Measurements from ENCODE around the gene AP3S2.

AP3S2 gene

DNA sequence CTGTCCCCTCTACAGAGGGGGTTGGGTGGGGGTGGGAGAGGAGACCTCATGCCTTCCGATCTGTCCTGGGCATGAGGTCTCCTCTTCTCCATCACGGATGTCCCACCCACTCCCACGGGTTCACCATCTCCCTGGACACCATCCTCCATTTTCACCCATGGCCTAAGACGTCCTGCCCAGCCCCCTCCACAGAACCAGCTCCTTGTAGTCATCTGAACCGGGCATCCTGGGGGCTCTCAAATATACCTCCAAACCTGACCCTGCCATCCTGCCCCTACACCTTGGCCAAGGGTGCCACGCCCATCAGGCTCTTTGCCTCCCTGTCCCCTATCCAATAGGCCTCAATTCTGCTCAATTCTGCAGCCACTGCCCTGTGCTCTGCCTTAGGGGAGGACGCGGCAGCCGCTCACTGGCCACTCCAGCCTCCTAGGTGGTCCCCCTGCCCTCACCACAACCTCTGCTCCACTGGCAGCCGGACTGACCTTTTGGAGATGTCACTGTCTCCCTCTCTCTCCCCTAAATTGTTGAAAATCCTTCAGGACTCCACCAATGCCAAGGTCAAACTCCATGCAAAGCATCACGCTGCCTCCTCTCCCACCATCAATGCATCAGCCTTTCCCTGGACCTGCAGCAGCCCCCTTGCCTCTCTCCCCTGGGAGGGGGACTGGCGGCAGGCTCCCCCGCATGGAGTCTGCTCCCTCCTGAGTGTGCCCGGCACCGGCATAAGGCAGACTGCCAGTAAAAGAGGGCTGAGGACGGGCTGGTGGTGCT is 69.8 kb downstream of the AP3S2 start:
- Mint-ChIP-seq H3K27me3 (peaks cover 4% of the 10 kb centered on the region), H3K4me3 (no peak overlapping the region), H3K27ac (no peak overlapping the region)

DNA sequence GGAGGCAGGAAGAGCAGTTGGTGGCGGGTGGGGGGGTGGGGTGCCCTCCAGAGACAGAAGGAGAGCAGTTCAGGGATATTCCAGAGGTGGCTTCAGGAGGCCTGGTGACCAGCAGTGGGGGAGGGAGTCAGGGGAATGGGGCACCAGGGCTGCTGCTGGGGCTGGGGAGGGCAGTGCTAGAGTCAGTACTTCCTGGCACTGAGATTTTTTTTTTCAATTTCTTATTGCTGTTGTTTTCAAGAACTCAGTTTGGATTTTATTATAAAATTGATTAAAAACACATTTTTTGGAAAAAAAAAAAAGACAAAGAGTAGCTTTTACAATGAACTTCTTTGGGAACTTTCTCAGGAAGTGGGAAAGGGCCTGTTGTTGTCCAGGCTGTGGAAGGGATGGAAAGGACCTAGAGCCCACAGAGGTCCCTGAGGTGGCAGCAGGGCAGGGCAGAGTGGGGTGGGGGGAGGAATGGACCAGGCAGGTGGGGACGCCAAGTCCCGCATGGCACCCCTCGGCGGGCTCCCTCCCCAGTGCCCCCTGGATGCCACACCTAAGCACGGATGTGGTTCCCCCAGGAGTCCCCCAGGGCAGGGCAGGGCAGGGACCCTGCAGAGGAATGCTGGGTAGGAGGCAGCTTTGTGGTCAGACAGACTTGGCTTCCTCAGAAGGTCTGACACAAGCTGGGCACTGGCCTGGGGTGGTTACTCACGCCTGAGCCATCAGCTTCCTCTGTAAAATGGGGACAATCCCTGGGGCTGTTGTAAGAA is 70.7 kb downstream of the AP3S2 start:
- H3K4me1 Mint-ChIP-seq (ENCODE audit: low read depth) = no peaks in the 10 kb centered on the region
- H3K4me3 Mint-ChIP-seq = no peak overlapping the region
- H3K27me3 Mint-ChIP-seq = peaks cover 5% of the 10 kb centered on the region
- no peaks in the 10 kb centered on the region for H3K9me3 Mint-ChIP-seq (ENCODE audit: low read depth)
- no peaks in the 10 kb centered on the region for H3K36me3 Mint-ChIP-seq
- no peak overlapping the region for H3K27ac Mint-ChIP-seq

More for the DNA sequence above, 69.8 kb downstream of the AP3S2 start:
- Mint-ChIP-seq H3K9me3 (ENCODE audit: low read depth) (no peaks in the 10 kb centered on the region), H3K4me1 (ENCODE audit: low read depth) (no peaks in the 10 kb centered on the region), H3K36me3 (no peaks in the 10 kb centered on the region)

DNA sequence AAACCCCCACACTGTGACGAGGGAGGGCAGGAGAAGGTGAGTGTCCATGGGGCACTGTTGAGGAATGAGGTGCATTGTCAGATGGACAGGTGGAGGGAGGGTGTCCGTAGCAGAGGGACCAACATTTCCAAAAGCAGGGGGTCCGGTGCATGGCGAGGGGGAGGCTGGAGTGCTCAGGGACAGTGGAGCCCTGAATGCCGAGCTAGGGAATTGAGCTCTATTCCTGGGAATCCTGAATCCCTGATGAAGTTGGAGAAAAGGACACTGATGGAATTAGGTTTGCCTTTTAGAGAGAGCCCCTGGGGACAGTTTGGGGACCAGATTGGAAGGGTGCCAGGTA is 71.2 kb downstream of the AP3S2 start:
- Mint-ChIP-seq H3K36me3 (no peaks in the 10 kb centered on the region), H3K27me3 (peaks cover 8% of the 10 kb centered on the region), H3K4me3 (no peak overlapping the region), H3K27ac (no peak overlapping the region), H3K9me3 (ENCODE audit: low read depth) (no peaks in the 10 kb centered on the region), H3K4me1 (ENCODE audit: low read depth) (no peaks in the 10 kb centered on the region)

DNA sequence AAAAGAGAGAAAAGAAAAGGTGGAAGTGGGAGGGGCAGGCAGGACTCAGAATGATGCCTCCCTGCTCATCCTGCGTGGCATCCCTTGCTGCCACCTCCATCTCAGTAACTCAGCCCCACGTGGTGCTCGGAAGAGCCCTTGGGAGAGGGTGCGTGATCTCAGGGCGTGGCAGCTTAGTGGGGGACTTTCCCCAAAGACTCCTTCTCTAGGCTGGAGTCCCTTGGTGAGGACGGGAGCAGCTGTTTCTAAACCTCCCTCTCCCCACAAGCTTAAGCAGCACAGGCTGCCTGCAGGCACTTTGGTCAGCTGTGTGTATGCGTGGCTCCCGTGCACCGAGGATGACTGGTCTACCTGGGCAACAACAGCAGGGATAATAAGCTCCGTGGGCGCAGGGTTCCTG is 71.8 kb downstream of the AP3S2 start:
- H3K36me3 Mint-ChIP-seq = no peaks in the 10 kb centered on the region
- no peaks in the 10 kb centered on the region for H3K9me3 Mint-ChIP-seq (ENCODE audit: low read depth)
- no peaks in the 10 kb centered on the region for H3K4me1 Mint-ChIP-seq (ENCODE audit: low read depth)
- H3K4me3 Mint-ChIP-seq = no peak overlapping the region
- H3K27me3 Mint-ChIP-seq = peaks cover 8% of the 10 kb centered on the region
- no peak overlapping the region for H3K27ac Mint-ChIP-seq

DNA sequence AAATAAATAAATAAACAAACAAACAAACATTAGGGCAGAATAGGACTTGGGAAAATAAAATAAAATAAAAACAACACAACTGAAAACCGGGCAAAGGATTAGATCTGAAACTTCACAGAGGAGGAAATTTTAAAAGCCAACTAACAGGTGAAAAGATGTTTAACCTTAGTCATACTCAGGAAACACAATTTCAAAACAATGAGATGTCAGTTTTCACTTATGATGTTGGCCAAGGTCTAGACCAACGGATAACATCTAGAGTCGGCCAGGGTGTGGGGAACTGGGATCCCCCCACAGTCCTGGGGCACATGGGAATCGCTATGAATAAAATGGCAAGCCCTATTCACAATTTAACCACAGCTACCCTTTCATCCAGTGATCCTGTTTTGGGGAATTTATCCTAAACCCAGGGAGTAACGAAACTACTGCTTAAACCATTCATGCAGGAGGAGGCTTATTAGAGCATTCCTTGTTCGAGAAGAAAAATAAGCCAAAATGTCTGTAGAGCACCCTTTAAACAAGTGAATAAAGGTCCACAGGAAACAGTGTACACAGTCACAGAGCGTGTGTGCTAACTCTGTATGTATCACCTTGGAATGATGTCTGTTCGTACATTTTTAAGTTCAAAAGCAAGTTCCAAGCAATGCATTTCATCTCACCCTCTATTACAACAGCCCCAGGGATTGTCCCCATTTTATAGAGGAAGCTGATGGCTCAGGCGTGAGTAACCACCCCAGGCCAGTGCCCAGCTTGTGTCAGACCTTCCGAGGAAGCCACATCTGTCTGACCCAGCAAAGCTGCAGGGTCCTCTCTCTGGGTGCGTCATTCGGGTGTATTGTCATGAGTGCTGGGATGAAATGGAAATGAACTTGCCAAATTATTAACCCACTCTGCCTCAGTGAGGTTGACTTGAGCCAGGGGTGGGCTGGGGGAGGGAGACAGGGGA is 72.9 kb downstream of the AP3S2 start:
- Mint-ChIP-seq H3K27ac (no peak overlapping the region), H3K4me1 (ENCODE audit: low read depth) (no peaks in the 10 kb centered on the region), H3K4me3 (no peak overlapping the region), H3K36me3 (no peaks in the 10 kb centered on the region), H3K27me3 (peaks cover 15% of the 10 kb centered on the region), H3K9me3 (ENCODE audit: low read depth) (no peaks in the 10 kb centered on the region)

DNA sequence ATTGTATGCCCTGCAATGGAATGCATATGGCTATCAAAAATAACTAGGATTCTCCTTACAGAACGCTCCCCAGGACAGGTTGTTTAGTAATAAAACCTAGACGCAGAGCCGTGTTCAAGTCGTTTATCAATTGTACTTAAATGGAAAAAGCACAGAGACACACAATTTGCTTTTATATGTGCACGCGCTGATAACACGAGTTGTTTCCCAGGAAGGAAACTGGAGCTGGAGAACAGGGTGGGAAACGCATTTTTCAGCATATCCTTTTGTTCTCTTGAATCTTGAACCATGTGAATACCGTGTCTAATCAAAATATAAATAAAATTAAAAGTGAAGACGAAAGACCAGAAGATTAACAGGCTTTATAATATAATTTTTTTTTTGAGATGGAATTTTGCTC is 75.5 kb downstream of the AP3S2 start:
- no peak overlapping the region for H3K27ac Mint-ChIP-seq
- H3K4me1 Mint-ChIP-seq (ENCODE audit: low read depth) = peaks cover 7% of the 10 kb centered on the region
- H3K9me3 Mint-ChIP-seq (ENCODE audit: low read depth) = no peaks in the 10 kb centered on the region
- peaks cover 24% of the 10 kb centered on the region for H3K27me3 Mint-ChIP-seq
- H3K4me3 Mint-ChIP-seq = no peak overlapping the region
- H3K36me3 Mint-ChIP-seq = no peaks in the 10 kb centered on the region

DNA sequence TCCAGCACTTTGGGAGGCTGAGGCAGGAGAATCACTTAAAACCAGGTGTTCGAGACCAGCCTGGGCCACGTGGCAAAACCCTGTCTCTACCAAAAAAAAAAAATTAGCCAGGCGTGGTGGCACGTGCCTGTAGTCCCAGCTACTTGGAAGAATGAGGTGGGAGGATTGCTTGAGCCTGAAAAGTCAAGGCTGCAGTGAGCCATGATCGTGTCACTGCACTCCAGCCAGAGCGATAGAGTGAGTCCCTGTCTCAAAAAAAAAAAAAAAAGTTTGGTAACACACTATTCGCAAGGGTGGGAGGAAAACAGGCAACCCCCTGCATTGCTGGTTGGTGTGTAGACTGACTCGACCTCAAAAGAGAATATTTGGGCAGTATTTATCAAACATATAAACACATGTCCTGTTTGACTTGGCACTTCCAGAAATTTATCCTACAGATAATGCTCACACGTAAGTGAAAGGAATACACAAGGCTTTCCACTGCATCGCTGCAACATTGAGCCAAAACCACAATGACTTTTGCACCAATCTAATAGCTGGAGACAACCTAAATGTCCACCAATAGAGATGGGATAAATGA is 76.0 kb downstream of the AP3S2 start:
- H3K36me3 Mint-ChIP-seq = no peaks in the 10 kb centered on the region
- H3K4me1 Mint-ChIP-seq (ENCODE audit: low read depth) = peaks cover 7% of the 10 kb centered on the region
- H3K27ac Mint-ChIP-seq = no peak overlapping the region
- H3K4me3 Mint-ChIP-seq = no peak overlapping the region
- peaks cover 24% of the 10 kb centered on the region for H3K27me3 Mint-ChIP-seq
- H3K9me3 Mint-ChIP-seq (ENCODE audit: low read depth) = no peaks in the 10 kb centered on the region

DNA sequence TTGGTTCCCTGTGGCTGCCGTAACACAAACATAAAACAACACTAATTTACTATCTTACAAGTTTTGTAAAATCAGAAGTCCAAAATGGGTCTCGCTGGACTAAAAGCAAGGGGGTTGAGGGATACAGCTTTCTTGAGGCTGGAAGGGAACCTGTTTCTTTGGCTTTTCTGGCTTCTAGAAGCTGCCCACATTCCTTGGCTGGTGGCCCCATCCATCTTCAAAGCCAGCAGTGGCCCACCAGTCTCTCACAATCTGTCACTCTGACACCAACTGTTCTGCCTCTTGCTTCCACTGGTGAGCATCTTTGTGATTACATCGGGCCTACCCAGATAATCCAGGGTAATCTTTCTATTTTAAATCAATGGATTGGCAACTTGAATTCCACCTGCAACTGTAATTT is 78.0 kb downstream of the AP3S2 start:
- H3K4me3 Mint-ChIP-seq = peak overlapping the region; percentile 83
- no peak overlapping the region for H3K27ac Mint-ChIP-seq
- no peaks in the 10 kb centered on the region for H3K9me3 Mint-ChIP-seq (ENCODE audit: low read depth)
- H3K36me3 Mint-ChIP-seq = no peaks in the 10 kb centered on the region
- peaks cover 28% of the 10 kb centered on the region for H3K27me3 Mint-ChIP-seq
- peaks cover 7% of the 10 kb centered on the region for H3K4me1 Mint-ChIP-seq (ENCODE audit: low read depth)

DNA sequence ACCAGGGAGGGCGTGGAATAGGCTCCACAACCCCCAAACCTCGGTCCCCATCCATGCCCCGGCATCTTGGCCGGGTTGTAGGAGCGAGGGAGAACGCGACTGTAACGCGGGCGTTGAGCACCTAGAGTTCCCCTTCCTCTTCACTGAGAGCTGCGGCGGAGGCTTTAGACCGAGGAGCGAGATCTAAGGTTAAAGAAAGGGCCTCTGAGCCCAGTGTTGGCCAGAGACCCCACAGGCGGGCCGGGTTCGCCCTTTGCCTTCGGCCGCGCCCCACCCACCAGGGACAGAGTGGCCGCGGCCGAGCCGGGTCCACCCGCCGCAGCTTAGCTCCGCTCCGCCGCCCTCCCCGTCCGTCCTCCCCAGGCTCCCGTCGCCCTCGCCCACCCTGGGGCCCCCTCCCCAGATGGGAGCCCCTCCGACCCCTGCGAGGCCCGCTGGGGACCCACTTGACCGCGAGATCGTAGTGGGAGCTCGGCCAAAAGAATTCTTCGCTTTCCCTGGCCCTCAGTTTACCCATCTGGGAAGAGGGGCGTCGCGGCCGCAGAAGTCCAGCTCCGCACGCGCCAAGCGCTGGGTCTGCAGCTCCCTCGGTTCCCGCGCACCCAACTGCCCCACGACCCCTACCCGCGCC is 79.6 kb downstream of the AP3S2 start:
- Mint-ChIP-seq H3K36me3 (no peaks in the 10 kb centered on the region), H3K27me3 (peaks cover 24% of the 10 kb centered on the region), H3K4me1 (ENCODE audit: low read depth) (peaks cover 7% of the 10 kb centered on the region), H3K27ac (no peak overlapping the region), H3K9me3 (ENCODE audit: low read depth) (no peaks in the 10 kb centered on the region), H3K4me3 (peak overlapping the region; percentile 65)

DNA sequence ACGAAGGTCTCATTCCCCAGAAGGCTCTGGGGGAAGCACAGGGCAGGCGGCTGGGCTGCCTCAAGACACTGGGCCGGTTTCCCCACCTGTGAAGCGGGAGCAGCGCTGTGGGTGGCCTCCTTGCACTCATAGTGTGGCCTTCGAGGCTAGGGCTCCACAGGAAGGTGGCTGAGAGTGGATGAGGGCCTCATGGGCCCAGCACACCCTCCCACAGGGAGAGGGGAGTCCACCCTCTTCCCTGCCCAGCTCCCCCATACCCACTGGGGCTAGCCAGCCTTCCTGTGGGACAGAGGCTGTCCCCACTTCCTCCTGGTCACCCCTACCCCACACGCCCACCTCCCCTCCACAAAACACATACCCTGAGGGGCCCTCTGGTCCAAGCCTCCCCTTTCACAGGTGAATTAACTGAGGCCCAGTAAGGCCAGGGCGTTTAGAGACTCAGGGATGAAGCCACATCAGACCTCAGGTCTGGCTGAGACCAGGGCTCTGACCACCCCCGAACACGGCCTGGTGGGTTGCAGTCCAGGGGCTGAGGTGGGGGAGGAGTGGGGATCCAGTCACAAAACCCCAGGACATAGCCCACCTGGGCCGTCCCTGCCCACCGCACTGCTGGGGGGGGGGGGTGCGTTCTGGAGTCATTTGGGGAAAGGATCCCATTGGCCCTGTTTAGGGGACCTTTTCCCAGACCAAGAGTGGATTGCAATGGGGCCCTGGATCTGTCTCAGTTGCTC is 80.2 kb downstream of the AP3S2 start:
- Mint-ChIP-seq H3K9me3 (ENCODE audit: low read depth) (no peaks in the 10 kb centered on the region), H3K36me3 (no peaks in the 10 kb centered on the region), H3K4me3 (peak overlapping the region; percentile 65), H3K27me3 (peaks cover 24% of the 10 kb centered on the region), H3K4me1 (ENCODE audit: low read depth) (peaks cover 7% of the 10 kb centered on the region), H3K27ac (no peak overlapping the region)

DNA sequence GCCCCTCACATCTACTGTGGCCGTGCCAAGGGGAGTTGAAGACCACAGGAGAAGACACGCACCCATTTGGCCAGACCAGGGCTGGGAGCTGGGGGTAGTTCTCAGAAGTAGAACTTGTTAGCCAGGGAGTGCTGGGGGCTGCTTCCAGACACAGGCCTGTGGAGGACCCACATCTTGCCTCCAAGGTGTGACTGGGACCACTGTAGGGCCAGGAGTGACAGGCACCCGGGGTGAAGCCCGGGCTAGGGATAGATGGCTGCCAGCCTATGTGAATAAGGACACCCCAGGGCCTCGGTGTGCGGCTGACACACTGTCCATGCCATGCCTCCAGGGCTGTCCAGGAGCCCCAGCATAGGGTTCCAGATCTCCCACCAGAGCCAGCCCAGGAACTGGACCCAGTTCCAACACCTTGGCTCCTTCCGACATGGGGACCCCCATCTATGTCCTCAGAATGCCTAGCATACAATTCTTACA is 80.9 kb downstream of the AP3S2 start:
- H3K36me3 Mint-ChIP-seq = no peaks in the 10 kb centered on the region
- H3K27ac Mint-ChIP-seq = no peak overlapping the region
- no peaks in the 10 kb centered on the region for H3K9me3 Mint-ChIP-seq (ENCODE audit: low read depth)
- H3K27me3 Mint-ChIP-seq = peaks cover 20% of the 10 kb centered on the region
- H3K4me3 Mint-ChIP-seq = no peak overlapping the region
- H3K4me1 Mint-ChIP-seq (ENCODE audit: low read depth) = peaks cover 7% of the 10 kb centered on the region

DNA sequence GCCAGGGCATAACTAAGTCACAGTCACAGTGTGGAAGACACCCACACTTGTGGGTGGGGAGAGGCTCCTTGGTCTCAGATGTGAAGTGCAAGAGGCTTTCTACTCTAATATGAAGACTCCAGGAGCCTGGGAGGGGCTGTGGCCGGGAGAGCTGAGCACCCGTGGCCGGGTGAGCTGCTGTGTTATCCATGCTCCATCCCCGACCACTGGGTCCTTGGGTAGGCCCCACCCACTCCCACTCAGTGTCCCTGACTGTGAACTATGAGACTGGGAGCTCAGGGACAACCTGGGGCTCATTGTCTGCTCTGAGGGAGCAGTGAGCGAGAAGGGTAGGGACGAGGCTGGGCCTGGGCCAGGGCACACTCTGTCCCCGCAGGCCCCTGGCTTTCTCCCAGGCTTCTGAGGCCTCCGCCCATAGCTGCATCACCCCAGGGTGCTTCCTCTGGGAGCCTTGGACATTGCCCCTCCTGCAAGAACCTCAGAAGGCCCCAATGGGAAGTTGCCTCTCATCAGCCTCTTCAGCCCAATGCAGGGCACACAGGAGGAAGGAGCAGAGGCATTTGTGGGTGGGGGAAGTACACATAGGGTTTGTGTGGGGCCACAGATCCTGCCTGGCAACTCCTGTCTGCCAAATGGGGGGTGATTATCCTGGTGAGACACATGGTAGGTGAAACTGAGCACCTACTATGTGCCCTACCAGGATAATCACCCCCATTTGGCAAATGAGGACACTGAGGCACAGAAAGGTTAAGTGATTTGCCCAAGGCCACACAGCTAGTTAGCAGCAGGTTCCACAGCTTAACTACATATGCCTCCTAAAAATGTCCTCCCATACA is 81.6 kb downstream of the AP3S2 start:
- H3K4me1 Mint-ChIP-seq (ENCODE audit: low read depth) = peaks cover 7% of the 10 kb centered on the region
- no peak overlapping the region for H3K4me3 Mint-ChIP-seq
- peaks cover 20% of the 10 kb centered on the region for H3K27me3 Mint-ChIP-seq
- no peaks in the 10 kb centered on the region for H3K36me3 Mint-ChIP-seq
- no peaks in the 10 kb centered on the region for H3K9me3 Mint-ChIP-seq (ENCODE audit: low read depth)
- H3K27ac Mint-ChIP-seq = no peak overlapping the region

DNA sequence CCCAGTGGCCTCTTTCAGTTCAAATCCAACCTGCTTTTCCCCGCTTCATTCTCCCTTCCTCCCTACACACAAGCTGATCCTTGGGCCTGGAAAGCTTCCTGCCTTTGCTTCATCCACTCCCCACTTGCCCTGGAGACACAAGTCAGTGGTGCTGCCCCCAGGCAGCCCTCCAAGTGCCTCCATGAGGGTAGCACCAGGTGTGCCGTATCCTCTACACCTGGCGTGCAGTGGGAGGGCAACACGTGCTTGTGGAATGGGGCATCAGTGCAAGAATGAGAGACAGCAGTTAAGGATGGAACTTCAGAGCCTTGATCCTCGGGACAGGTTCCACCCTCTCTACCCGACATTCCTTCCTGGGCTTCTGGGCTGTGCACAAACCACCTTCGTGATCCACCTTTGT is 83.0 kb downstream of the AP3S2 start:
- Mint-ChIP-seq H3K4me1 (ENCODE audit: low read depth) (peaks cover 7% of the 10 kb centered on the region), H3K27ac (no peak overlapping the region), H3K4me3 (no peak overlapping the region), H3K9me3 (ENCODE audit: low read depth) (no peaks in the 10 kb centered on the region), H3K36me3 (no peaks in the 10 kb centered on the region), H3K27me3 (peaks cover 12% of the 10 kb centered on the region)

Data from activated naive CD8-positive, alpha-beta T cell (primary cell).